HepG2 (cell line): ENCODE measurements around the gene RABL6. TPM values are rescaled to one million over a fixed set of nuclear protein-coding genes. Genes with fewer than 3 reads are reported as not detected.

Source experiments
- ATAC-seq: fragments of 200-7000 bp; cut with Tn5 transposase; 3 replicates; pipeline ENCODE4 v1.9.1; 2020; ENCODE audit warnings: mild to moderate bottlenecking, moderate library complexity
- BruUV-seq: library from RNA; stranded (reverse); fragments of 400-500 nt; replicated peaks from 2 replicates; lab custom pipeline; 2021; lab: Mats Ljungman, UMichigan
- CTCF ChIA-PET: fragments of 300-600 bp; formaldehyde crosslinking; extraction: SDS; loops from one replicate; lab custom pipeline; 2021; ENCODE audit warnings: low total read pairs, inconsistent platforms, low intra/inter-chr PET ratio; lab: Yijun Ruan, JAX
- POLR2A ChIA-PET: fragments of 350-600 bp; sonication (Branson Sonifier 250); formaldehyde crosslinking; loops from one replicate; lab custom pipeline; 2020; ENCODE audit warnings: antibody characterized with exemption, inconsistent platforms; lab: Yijun Ruan, JAX
- DNase-seq: peaks from one replicate; pipeline ENCODE4 v3.0.0-alpha.2; 2015; ENCODE audit warnings: low spot score
- FAIRE-seq: peaks from 3 replicates; lab custom pipeline; 2011; peaks lifted over from hg19 to GRCh38; lab: Jason Lieb, UNC
- H2AFZ ChIP-seq: one replicate; pipeline ENCODE4 v1.6.1; 2011; ENCODE audit warnings: low read length, inconsistent platforms
- H3K27ac ChIP-seq: fragments of 300-600 bp; 3 replicates; pipeline ENCODE4 v1.8.0; 2011; ENCODE audit warnings: mixed run types, mild to moderate bottlenecking, mixed read lengths, low read length, inconsistent platforms; ENCODE audit not compliant: insufficient read depth; ENCODE audit errors: extremely low read length
- H3K27me3 ChIP-seq, 2 experiments: fragments of 200-600 bp in 1 of 2; 2 replicates in 1 of 2; 3 replicates in 1 of 2; pipeline versions ENCODE4 v1.6.0 to v1.8.0; 2011; ENCODE audit warnings: low read length in 2 of 2, mild to moderate bottlenecking in 2 of 2, moderate library complexity in 2 of 2, inconsistent platforms in 1 of 2; ENCODE audit not compliant: insufficient read depth in 2 of 2, control insufficient read depth in 1 of 2
- H3K36me3 ChIP-seq, 2 experiments: fragments of 200-600 bp in 1 of 2; replicated peaks in 1 of 2; 2 replicates in 1 of 2; 3 replicates in 1 of 2; pipeline versions ENCODE4 v1.5.1 to v1.8.0; 2011; ENCODE audit warnings: low read length in 2 of 2, inconsistent platforms in 1 of 2; ENCODE audit not compliant: insufficient read depth in 2 of 2, control insufficient read depth in 1 of 2
- H3K4me1 ChIP-seq: 2 replicates; pipeline ENCODE4 v1.5.1; 2012; ENCODE audit warnings: low read length, inconsistent platforms; ENCODE audit not compliant: insufficient read depth
- H3K4me2 ChIP-seq: 2 replicates; pipeline ENCODE4 v1.6.0; 2011; ENCODE audit warnings: low read depth, low read length, inconsistent platforms
- H3K4me3 ChIP-seq, 3 experiments: fragments of 200-600 bp in 1 of 3; sonication (generic), shearing (Covaris generic) in 1 of 3; replicated peaks in 1 of 3; 2 replicates each; pipeline ENCODE4 v1.5.1; 2011 to 2016; ENCODE audit warnings: low read length in 3 of 3, inconsistent platforms in 2 of 3, low read depth in 2 of 3, mild to moderate bottlenecking in 2 of 3, control low read depth in 1 of 3, mixed read lengths in 1 of 3; ENCODE audit not compliant: insufficient read depth in 1 of 3
- H3K79me2 ChIP-seq: one replicate; pipeline ENCODE4 v1.6.1; 2011; ENCODE audit warnings: low read length, inconsistent platforms; ENCODE audit not compliant: insufficient read depth
- H3K9ac ChIP-seq: 2 replicates; pipeline ENCODE4 v1.6.0; 2011; ENCODE audit warnings: mild to moderate bottlenecking, low read depth, low read length, inconsistent platforms; ENCODE audit not compliant: insufficient read depth
- H3K9me3 ChIP-seq: 2 replicates; pipeline ENCODE4 v1.5.1; 2012; ENCODE audit warnings: mild to moderate bottlenecking, low read length
- H4K20me1 ChIP-seq: 2 replicates; pipeline ENCODE4 v1.6.0; 2011; ENCODE audit warnings: inconsistent platforms, mild to moderate bottlenecking, low read length, moderate library complexity; ENCODE audit not compliant: insufficient read depth
- KLF12 ChIP-seq: sonication (generic); formaldehyde crosslinking; IDR thresholded peaks from 2 replicates; pipeline ENCODE4 v1.4.0; 2020; ENCODE audit warnings: missing genetic modification reagents, borderline replicate concordance
- NCOR1 ChIP-seq: fragments of 200-600 bp; sonication (generic); IDR thresholded peaks from 2 replicates; pipeline ENCODE4 v1.7.0; 2017; ENCODE audit warnings: antibody characterized with exemption, low read length, borderline replicate concordance
- PCBP2 ChIP-seq: fragments of 200-400 bp; formaldehyde crosslinking; optimal IDR thresholded peaks from 2 replicates; pipeline ENCODE3; 2018; ENCODE audit warnings: low read length, low read depth; ENCODE audit not compliant: poor library complexity, severe bottlenecking
- TEAD3 ChIP-seq: optimal IDR thresholded peaks from 2 replicates; pipeline ENCODE3; 2016; ENCODE audit warnings: borderline replicate concordance
- THRA ChIP-seq: sonication (generic); formaldehyde crosslinking; IDR thresholded peaks from 2 replicates; pipeline ENCODE4 v1.4.0; 2020; ENCODE audit warnings: missing genetic modification reagents, borderline replicate concordance
- ZFP1 ChIP-seq: IDR thresholded peaks from 2 replicates; pipeline ENCODE4 v1.6.1; 2016
- ZFYVE20 ChIP-seq: sonication (generic); formaldehyde crosslinking; IDR thresholded peaks from 2 replicates; pipeline ENCODE4 v1.8.0; 2023; ENCODE audit warnings: low read depth, mild to moderate bottlenecking, moderate library complexity, missing genetic modification reagents, borderline replicate concordance
- ZNF451 ChIP-seq: sonication (generic); formaldehyde crosslinking; IDR thresholded peaks from 2 replicates; pipeline ENCODE4 v1.5.0; 2020; ENCODE audit warnings: mild to moderate bottlenecking, missing genetic modification reagents
- ZNF605 ChIP-seq: sonication (generic); formaldehyde crosslinking; IDR thresholded peaks from 2 replicates; pipeline ENCODE4 v1.8.0; 2022; ENCODE audit warnings: mild to moderate bottlenecking, missing genetic modification reagents
- ZNF619 ChIP-seq: sonication (generic); formaldehyde crosslinking; IDR thresholded peaks from 2 replicates; pipeline ENCODE4 v1.4.0; 2020; ENCODE audit warnings: mild to moderate bottlenecking, missing genetic modification reagents
- ZNF781 ChIP-seq: sonication (generic); formaldehyde crosslinking; IDR thresholded peaks from 2 replicates; pipeline ENCODE4 v1.5.1; 2020; ENCODE audit warnings: borderline replicate concordance, mild to moderate bottlenecking, missing genetic modification reagents; ENCODE audit errors: not compliant biosample characterization
- WGBS: methylation state at CpG from one replicate; pipeline ENCODE4 v1.1.6; 2017; ENCODE audit warnings: low lambda C conversion rate; 5-methylcytosine and 5-hydroxymethylcytosine counted together
- in situ Hi-C: cut with HindIII; loops from 2 replicates; pipeline ENCODE4 v1.10.0; 2017; ENCODE audit warnings: low pct_unique_long_range_greater_than_20kb; ENCODE audit not compliant: extremely low pct_ligation_motif_present
- intact Hi-C: fragments of 100-400 bp; cut with micrococcal nuclease; formaldehyde crosslinking; loops from one replicate; pipeline ENCODE4 v1.10.0; 2022; ENCODE audit not compliant: unreplicated experiment
- polyA plus RNA-seq, 8 experiments: library from polyadenylated mRNA; depleted of rRNA in 3 of 8; stranded (reverse) in 7 of 8; unstranded in 1 of 8; fragments of >200 nt; fragmentation: Illumina TruSeq in 4 of 8; extraction: Trizol in 4 of 8; gene quantifications; 2 replicates each; pipeline versions ENCODE4 v1.2.1 to v1.2.3, GENCODE V29; 2011 to 2016; ENCODE audit warnings: low read depth in 4 of 8, missing spikeins in 1 of 8, mixed read lengths in 1 of 8; ENCODE audit not compliant: insufficient read depth in 1 of 8
- total RNA-seq, 5 experiments: library from RNA; depleted of rRNA; stranded (reverse); fragments of >200 nt; fragmentation: Illumina TruSeq; extraction: Trizol; gene quantifications; 2 replicates each; pipeline ENCODE4 v1.2.3, GENCODE V29; 2016; ENCODE audit warnings: low read depth in 1 of 5
- TF ChIP-seq, protein P1 (sequence below): sonication (generic); formaldehyde crosslinking; IDR thresholded peaks from 2 replicates; pipeline ENCODE4 v1.4.0; 2020; ENCODE audit warnings: missing genetic modification reagents

Gene RABL6
- total and polyA plus RNA-seq, 2 of the 13 experiments (the other 11 are each of a cell fraction or from before 2014, with no cell fraction given), result 81.5 to 125 TPM

GRCh38 chr9:136807281-136808074, at the start of gene RABL6 (continued):
- TF ChIP-seq ZNF781 (CRISPR knock-in tag), result no peak

GRCh38 chr9:136759001-136759400, 48.7 kb upstream of the RABL6 start:
- Histone ChIP-seq H3K4me1 (peaks cover 45% of the 10 kb centered on the region), H3K9ac (no peak overlapping the region), H3K27me3 (peaks cover 5 to 27% of the 10 kb centered on the region in 2 experiments; a peak in 3 of 5 replicates), H3K36me3 (no peaks in the 10 kb centered on the region), H3K4me2 (no peak overlapping the region), H3K9me3 (no peaks in the 10 kb centered on the region), H3K27ac (no peak overlapping the region), H4K20me1 (no peaks in the 10 kb centered on the region), H3K79me2 (no peaks in the 10 kb centered on the region), H3K4me3 (no peak overlapping the region), H2AFZ (no peak overlapping the region)
- in situ Hi-C loops, result no loop called here
- TF ChIP-seq ZFYVE20 (no peak), THRA (no peak), NCOR1 (no peak), ZFP1 (no peak), TEAD3 (CRISPR knock-in tag) (no peak), ZNF451 (CRISPR knock-in tag) (no peak), ZNF605 (CRISPR knock-in tag) (no peak), ZNF619 (CRISPR knock-in tag) (no peak), PCBP2 (no peak), KLF12 (no peak)
- TF ChIP-seq, protein P1, sequence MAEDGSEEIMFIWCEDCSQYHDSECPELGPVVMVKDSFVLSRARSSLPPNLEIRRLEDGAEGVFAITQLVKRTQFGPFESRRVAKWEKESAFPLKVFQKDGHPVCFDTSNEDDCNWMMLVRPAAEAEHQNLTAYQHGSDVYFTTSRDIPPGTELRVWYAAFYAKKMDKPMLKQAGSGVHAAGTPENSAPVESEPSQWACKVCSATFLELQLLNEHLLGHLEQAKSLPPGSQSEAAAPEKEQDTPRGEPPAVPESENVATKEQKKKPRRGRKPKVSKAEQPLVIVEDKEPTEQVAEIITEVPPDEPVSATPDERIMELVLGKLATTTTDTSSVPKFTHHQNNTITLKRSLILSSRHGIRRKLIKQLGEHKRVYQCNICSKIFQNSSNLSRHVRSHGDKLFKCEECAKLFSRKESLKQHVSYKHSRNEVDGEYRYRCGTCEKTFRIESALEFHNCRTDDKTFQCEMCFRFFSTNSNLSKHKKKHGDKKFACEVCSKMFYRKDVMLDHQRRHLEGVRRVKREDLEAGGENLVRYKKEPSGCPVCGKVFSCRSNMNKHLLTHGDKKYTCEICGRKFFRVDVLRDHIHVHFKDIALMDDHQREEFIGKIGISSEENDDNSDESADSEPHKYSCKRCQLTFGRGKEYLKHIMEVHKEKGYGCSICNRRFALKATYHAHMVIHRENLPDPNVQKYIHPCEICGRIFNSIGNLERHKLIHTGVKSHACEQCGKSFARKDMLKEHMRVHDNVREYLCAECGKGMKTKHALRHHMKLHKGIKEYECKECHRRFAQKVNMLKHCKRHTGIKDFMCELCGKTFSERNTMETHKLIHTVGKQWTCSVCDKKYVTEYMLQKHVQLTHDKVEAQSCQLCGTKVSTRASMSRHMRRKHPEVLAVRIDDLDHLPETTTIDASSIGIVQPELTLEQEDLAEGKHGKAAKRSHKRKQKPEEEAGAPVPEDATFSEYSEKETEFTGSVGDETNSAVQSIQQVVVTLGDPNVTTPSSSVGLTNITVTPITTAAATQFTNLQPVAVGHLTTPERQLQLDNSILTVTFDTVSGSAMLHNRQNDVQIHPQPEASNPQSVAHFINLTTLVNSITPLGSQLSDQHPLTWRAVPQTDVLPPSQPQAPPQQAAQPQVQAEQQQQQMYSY (CRISPR knock-in tag), result no peak
- intact Hi-C loops, result no loop called here
- POLR2A ChIA-PET, result no interaction called here
- ATAC-seq, result no peak
- WGBS, result 33% methylated on average over 5 of the region's 9 CpGs
- no peak for DNase-seq
- BruUV-seq, result no TSS peak
- CTCF ChIA-PET, result no interaction called here
- FAIRE-seq, result no peak
